NOMO-1 (cell line): ENCODE data around the gene KNDC1.
"Not testable (repeated sequence)": the region's sequence is repeated elsewhere in the genome, so short reads cannot be mapped to it uniquely, and the experiment has no call there.

ENCODE experiments used
- DNase-seq, 2 experiments: peaks; one replicate each; lab custom pipeline; 2025; ENCODE audit not compliant: unreplicated experiment in 2 of 2; lab: John Stamatoyannopoulos, UW

Gene KNDC1

DNA sequence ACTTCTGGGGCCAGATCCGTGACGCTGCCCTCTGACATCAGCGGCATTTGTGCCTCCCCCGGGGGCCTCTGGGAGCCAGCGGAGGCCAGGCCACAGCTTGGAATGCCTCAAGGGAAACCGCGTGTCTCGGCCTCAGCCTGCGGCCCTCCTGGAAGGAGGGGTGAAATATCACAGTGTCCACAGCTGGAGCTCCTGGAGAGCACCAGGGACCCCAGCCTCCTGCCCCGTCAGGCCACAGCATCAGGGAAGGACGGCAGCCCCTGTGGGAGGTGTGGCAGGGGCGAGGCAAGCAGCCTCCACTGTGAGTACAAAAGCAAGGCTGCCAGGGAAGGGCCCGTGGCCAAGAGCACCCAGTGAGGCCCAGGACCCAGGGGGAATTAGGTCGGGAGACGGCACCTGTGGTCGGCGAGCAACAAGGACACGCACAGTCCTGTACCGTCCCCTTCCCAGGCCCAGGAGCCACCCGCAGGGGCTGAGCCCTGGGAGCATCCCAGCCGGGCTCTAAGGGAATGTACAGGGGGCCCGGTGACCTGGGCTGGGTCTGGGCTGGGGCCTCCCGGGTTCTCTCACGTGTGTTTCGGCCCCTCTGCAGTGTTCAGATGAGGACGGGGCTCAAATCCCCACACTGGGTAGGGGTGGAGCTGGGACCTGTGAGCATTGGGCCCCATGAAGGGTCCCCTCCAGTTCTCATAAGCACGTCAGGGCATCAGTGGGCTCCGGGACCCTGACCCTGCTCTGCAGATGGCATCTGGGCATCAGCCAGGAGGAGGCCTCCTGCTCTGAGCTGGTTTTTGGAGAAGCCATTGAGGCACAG, 18.7 kb upstream of the KNDC1 start:
- no peak for DNase-seq

- DNase-seq = no peak
Measured at GRCh38 chr10:133141958-133142340, 18.1 kb upstream of the KNDC1 start.

GRCh38 chr10:133142523-133143199, 17.4 kb upstream of the KNDC1 start:
- no peak for DNase-seq

GRCh38 chr10:133143200-133143533, 16.9 kb upstream of the KNDC1 start:
- DNase-seq = no peak

DNA sequence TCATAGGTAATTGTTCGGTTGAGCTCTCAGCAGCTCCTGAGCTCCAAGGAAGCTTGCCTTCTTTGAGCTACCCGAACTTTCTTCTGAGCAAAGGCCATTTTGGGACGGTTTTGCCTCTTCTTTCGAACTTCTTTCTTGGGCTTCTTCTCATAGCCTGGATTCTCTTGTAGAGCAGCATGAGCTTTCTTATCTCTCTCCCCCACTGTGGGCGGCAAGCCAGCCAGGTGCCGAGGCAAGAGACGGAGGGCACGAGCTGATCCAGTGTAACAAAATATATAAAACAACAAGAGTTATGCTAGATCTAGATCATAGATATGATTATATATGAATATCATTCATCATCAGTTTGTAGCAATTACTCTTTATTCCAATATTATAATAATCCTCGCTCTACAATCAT, 16.5 kb upstream of the KNDC1 start:
- no peak for DNase-seq

GRCh38 chr10:133144771-133145170, 15.2 kb upstream of the KNDC1 start:
- no peak for DNase-seq

- DNase-seq = no peak
Measured at GRCh38 chr10:133150226-133150625, 9.8 kb upstream of the KNDC1 start.

GRCh38 chr10:133150656-133151055, 9.4 kb upstream of the KNDC1 start:
- no peak for DNase-seq

- not testable (repeated sequence) for DNase-seq
Measured at GRCh38 chr10:133151071-133151470, 8.9 kb upstream of the KNDC1 start.

GRCh38 chr10:133151543-133151972, 8.5 kb upstream of the KNDC1 start:
- no peak for DNase-seq

DNA sequence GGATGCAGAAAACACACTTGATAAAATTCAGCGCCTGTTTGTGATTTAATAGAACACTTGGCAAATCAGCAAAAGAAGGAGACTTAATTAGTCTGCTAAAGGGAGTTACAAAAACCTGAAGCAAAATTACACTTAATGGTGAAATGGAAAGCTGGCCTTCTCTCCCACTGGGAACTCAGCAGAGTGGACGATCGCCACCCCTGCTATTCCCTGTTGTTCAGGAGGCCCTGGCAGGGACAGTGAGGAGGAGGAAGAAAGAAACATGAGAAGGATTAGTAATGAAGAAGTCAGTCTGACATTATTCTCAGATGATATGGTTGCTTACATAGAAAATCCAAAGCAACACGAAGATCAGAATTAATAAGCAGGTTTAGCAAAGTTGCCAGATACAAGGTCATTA, 5.6 kb upstream of the KNDC1 start:
- DNase-seq = no peak

DNA sequence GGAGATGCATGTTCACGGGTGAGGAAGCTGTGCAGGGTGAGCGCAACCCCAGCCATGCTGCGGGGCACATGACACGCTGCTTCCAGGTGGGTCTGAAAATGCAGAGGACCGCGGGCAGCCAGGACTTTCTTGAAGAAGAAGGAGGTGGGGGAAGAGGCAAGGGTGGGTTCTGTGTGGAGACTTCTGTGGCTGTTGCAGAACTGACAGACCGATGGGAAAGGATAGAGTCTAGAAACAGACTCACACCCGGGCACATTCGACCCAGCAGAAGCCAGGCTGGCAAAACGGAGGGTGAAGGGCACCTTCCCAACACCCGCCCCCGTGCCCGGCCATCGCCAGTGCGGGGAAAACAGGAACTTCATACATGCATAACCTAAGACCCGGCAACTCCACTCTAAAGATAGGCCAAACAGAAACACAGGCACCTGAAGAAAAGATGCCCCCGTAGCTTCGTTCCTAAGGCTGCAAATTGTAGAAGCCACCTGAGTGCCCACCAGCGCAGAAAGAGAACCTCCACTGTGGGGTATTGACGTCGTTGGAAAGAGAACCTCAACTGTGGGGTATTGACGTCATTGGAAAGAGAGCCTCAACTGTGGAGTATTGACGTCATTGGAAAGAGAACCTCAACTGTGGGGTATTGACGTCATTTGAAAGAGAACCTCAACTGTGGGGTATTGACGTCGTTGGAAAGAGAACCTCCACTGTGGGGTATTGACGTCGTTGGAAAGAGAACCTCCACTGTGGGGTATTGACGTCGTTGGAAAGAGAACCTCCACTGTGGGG, 4.8 kb upstream of the KNDC1 start:
- no peak for DNase-seq

DNA sequence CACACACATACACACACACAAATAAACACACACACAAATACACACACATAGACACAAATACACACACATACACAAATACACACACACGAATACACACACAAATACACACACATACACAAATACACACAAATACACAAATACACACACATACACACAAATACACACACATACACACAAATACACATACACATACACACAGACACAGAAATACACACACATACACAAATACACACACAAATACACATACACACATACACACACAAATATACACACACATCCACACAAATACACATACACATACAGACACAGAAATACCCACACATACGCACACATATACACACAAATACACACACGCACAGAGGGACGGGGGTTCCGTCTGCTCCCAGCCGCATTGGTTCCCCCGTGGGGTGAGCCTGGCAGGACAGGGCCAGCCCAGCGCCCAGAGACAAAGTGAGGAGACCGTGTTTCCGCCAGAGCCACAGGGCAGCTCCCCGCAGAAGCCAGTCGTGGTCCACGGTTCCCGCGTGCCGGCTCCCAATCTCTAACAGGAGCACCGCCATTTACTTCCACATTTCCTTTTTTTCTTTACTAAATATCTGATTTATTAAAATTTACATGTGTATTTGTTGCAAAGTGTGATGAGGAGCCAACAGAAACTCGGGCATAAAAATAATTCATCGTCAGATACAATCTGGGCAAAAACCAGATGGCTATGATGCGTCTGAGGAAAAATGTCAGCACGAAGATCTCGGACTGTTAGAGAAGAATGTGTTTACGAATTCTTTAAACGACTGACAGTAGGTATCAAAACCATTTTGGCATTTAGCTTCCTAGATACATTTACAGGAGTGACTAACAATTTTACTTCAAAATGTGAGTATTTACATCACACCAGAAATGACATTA, 3.1 kb upstream of the KNDC1 start:
- DNase-seq = no peak

DNA sequence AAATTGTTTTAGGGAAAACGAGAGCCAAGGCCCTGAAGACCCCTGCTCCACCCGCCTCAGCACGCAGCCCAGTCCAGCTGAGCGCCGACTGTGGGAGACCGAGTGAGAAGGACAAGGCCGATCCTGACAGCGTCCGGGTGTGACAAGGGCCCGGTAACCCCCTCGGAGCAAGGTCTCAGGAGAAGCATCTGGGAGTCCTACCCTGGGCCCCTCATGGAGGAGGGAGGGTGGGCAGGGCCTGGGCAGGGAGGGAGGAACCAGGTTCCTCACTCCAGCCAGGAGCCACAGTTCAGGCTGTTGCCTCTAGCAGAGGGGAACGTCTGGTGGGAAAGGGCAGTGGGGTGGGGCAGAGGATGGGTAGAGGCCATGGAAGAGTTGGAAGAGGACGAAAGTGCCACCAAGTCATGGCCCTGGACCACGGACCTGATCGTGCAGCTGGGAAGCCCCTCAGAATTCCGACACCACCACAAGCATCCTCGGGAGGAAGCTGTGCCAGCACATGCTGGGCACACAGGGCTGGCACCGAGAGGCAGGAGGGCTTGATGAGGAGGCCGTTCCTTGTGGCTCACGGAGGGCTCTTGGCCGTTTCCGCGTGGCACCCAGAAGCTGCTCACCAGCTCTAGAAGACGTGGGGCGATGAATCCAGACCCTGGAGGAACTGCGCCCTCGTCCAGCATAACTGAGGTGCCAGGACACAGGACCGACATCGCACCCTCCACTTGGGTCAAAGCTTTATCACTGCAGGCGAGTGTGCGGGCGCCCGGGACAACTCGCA, 2.2 kb upstream of the KNDC1 start:
- DNase-seq = no peak

DNA sequence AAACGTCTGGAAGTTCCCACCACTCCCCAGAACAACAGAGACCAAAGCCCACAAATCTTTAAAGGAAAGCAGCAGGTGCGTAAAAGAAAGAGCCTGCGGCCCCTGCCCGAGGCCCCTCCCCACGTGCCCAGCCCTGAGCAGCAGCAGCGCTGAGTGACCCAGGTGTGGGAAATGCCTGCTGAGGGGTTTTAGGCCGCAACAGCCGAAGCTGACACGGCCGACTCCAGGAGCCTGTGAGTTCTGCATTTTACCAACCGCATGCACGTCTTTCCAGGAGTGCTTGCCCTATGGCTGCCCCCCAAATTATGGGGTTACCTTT, 1.6 kb upstream of the KNDC1 start:
- no peak for DNase-seq

DNA sequence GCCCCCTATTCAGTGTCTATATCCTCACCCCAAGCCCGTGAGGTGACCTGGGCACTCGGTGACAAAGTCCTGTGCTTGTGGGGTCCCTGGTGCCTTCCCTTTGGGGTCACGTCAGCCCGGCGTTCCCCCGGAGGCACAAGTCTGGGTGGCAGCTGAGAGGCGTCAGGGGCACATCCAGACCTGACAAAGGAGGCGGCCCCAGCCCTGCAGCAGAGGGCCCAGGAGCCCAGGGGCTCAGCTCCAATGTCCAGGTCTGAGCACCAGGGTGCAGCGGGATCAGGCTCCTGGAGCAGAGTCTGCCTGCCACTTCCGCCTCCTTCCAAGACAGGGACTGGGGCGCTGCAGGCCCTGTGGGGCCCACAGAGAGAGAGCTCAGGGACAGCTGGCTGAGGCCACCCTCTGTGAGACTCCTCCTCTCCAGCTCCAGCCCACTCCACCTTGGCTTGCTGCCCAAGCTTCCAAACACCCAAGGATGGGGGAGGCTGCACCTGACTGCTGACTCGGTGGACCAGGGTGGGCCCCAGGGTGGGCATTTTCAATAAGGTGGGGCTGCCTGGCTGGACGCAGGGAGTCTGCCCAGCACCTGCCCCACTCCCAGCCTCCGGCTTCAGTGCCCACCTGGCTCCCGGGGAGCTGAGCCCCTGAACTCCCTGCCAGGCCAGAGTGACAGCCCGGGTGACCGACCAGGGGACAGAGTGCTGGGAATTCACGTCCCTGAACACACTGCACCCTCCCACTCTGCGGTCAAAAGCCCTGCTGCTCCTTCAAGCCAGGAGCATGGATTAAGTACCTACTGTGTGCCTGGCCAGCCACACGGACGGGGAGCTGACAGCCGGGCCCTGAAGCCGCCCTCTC, 1.0 kb upstream of the KNDC1 start:
- DNase-seq = no peak

DNA sequence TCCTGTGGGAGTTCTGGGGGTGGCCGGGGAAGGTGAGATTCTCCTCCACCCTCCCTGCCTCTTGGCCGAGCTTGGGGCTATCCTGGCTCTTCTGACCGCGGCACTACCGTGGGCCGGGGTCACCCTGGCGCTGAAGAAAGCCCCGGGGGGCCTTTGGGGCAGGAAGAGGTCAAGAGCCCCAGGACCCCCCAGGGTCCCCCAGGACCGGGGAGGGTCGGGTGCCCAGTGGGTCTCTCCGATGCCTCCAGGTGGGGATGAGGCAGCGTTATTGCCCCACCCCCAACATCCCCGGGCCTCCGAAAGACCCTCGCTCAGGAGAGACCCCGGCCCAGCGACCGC, 439 bp upstream of the KNDC1 start:
- no peak for DNase-seq

DNA sequence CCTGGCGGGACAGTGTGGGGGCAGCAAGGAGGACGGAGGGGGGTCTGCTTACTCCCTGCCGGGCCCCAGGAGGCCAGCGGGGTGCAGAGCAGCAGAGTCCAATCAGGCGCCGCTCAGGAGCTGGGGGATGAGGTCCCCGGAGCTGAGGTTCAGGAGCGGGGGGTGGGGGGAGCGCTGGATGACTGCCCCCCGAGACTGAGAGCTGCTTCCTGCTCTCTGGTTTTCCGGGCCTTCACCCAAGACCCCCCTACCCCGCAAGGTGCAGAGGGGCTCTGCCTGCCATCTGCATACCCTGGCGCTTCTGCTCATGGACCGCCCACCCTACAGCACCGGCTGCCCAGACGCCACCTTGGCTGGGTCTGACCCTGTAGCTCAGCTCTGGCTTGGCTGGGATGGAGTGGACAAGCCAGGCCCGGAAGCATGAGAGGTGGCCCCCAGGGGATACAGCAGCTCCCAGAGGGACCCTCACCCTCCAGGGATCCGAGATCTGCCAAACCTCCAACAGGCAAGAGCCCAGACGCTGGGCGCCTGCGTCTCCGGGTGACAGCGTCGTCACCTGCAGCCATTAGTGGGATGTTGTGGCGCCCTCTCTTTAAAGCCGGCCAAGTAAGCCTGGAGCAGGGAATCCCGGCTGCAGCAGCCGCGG, 930 bp downstream of the KNDC1 start:
- no peak for DNase-seq
